GM18505 (cell line): Measurements from ENCODE around the gene C2orf68.
A peak's percentile ranks its signal among the peaks of the same experiment; 100 is the strongest.

ENCODE experiments used
- ATAC-seq: cut with Tn5 transposase; IDR thresholded peaks from one replicate; pipeline ENCODE4 v1.9.1; 2021; ENCODE audit not compliant: unreplicated experiment
- POLR2A ChIP-seq: IDR thresholded peaks from 4 replicates; pipeline ENCODE4 v1.6.1; 2011; ENCODE audit warnings: borderline replicate concordance; ENCODE audit not compliant: insufficient read depth, insufficient read length; ENCODE audit errors: extremely low read depth

C2orf68 gene

GRCh38 chr2:85590950-85591349, 20.9 kb downstream of the C2orf68 start:
- TF ChIP-seq POLR2A: no peak
- no peak for ATAC-seq

DNA sequence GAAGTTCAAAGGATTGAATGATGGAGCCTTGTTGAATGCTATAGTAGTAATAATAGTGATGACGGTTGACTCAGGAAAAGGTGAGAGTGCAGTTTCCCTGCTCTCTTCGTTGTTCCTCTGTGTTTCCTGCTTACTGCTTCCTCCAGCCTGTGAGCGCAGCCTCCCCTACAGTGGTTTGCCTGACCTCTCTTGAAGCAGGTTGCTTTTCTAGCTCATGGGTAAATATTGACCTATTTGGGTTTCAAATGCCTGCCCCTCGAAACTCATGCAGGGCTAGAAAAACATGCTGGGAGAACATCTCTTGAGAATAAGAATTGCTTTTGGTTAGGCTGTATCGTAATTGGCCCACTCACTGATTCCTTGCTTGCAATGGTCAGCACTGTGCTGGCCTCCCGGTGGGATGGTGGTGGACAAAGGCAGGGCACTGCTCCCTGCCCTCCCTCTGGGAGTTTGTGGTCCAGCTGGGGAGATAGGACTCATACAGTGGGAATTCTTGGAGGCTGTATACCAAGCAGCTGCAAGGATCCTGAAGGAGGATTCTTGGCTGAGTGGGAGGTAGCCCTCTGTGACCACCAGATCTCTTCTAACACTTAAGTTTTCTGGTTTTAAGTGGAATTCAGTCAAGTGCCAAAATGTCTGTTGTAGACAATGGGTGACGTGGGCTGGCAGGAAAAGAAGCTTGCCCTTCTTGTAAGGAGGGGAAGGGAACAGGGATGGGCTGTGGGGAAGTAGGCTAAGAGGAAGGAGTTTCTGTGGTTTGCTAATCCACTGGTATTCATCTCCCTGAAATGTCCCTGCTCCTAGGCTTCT, 21.7 kb downstream of the C2orf68 start:
- ATAC-seq: no peak
- no peak for TF ChIP-seq POLR2A

DNA sequence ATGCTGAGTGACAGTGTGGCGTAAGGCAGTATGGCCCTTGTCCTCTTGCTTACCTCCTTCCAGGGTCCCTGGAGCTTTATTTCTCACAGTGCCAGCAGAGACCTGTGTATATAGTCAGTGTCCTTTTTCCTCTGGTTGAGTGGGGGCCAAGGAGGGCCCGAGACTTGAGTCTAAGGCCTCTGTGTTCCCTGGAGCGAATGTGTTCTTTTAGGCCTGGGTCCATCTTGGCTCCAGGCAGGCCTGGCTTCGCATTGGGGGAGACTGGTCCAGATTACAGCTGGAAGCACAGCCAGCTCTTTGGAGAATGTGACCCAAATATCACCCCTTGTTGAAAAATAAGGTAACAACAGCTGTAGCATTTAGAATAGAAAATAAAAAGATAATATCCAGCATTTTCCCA, 22.7 kb downstream of the C2orf68 start:
- no peak for ATAC-seq
- TF ChIP-seq POLR2A: no peak

DNA sequence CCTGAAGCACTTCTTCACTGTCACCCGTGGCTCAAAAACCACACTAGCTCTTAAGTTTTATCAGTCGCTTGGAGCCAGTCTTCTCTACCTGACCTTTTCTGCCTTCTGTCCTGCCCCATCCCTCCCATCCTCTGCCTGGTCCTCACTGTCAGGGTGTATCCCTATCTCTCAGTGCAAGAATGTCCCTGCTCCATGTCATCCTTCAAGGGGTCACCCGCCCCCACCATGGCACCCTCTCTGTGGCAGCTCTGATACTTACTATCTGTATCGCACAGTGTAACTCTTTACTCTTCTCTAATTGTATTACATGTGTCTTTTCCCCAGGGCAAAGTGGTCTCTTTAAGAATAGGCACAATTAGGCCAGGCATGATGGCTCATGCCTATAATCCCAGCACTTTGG, 23.2 kb downstream of the C2orf68 start:
- ATAC-seq: no peak
- TF ChIP-seq POLR2A: no peak

- no peak for ATAC-seq
- TF ChIP-seq POLR2A: no peak
These were observed 23.6 kb downstream of the C2orf68 start for GRCh38 chr2:85588236-85588635.

- ATAC-seq: no peak
These were observed 26.1 kb downstream of the C2orf68 start for GRCh38 chr2:85585781-85586105.

GRCh38 chr2:85584857-85585780, 26.7 kb downstream of the C2orf68 start:
- peak; percentile 42 for ATAC-seq

More at GRCh38 chr2:85585781-85586105, 26.1 kb downstream of the C2orf68 start:
- TF ChIP-seq POLR2A: no peak

DNA sequence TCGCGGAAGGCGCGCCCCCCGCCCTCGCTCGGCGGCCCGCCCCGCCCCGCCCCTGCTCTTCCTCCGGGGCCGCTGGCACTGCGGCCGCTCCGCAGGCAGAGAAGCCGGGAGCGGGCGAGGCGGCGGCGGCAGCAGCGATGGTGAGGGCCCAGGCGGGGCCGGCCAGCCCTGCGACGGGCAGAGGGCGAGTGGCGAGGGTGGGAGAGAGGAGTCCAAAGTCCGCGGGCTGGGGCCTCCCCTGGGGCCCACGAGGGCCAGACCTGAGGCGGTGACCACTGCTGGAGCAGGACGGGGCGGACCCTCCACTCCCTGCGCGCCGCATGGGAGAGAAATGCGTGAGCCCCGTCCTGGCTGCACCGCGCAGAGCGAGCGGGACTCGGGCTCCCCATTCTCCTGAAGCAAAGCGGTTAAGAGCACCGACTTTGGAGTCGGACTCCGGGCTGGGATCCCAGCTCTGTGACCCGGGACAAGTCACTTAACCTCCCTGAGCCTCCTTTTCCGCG, 27.5 kb downstream of the C2orf68 start, which contains the start of gene VAMP5:
VAMP5 (plus strand) TSS at position 78 of the 503 bp plus-strand sequence; CDS start at position 138, 60 bp downstream.
- peak; percentile 66 for ATAC-seq

More at GRCh38 chr2:85584857-85585780, 26.7 kb downstream of the C2orf68 start:
- TF ChIP-seq POLR2A: no peak

DNA sequence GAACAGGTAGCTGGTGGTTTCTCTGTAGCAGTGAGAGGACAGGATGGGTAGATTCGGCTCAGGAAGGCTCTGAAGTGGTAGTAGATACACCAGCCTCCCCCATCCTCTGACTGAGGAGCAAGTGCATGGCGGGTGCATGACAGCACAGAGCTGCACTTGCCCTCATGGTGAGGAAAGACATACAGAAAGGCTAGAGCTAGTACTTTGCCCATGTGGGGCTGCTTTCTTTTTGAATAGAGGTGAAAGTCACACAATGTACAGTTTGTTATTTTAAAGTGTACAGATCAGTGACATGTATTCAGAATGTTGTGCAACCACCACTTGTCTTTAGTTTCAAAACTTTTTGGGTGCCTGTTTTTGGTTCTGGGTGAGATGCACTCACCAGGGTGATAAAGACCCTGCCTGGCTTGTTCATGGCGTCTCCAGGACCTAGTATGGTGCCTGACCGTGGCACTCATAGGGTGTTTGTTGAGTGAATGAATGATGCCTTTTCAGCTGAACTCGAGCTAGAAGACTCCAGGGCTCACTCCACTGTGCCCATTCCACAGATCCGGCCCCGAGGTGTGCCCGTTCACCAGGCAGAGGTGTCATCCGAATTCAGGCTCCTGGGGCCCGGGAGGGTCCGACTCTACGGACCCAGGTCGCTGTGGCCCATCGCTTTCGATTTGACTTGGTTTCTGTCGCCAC, 28.1 kb downstream of the C2orf68 start:
- ATAC-seq: peak; percentile 10
- no peak for TF ChIP-seq POLR2A

More for the DNA sequence above, 27.5 kb downstream of the C2orf68 start, which contains the start of gene VAMP5:
- peak; percentile 39 for TF ChIP-seq POLR2A

DNA sequence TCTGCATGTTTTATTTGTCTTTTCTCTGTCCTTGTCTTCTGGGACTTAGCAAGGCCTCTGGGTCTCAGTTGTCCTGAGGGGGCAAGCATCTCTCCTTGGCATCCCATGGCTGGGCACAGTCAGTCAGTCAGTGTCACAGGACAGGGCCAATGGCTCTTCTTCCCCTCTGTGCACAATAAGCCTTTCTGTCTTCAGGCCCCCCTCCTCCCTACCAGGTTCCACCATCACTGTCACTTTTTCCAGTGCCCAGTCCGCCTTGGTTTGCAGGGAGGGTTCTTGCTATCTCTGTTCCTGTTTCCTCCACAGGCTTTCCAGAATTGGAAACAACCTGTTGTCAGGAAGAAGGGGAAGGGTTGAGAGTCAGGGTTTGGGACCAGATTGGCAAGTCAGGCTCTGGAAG, 29.4 kb downstream of the C2orf68 start:
- no peak for ATAC-seq
- no peak for TF ChIP-seq POLR2A

DNA sequence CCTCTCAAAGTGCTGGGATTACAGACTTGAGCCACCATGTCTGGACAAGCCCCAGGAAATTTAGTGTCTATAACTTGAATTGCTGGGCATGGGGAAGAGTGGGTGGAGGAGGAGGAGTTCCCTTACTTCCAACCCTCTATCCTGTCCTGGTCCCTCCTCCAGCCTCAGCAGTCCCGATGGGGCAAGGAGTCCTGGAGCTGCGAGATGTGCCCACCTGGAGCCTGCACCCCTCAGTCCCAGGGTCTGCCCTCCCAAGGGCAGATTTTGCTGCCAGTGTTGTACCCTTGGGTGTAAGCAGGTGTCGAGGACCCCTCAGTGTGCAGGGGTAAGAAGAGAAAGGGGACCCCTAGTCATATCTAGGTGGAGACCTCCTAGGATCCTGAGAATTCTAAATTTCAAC, 31.7 kb downstream of the C2orf68 start:
- ATAC-seq: no peak
- no peak for TF ChIP-seq POLR2A

DNA sequence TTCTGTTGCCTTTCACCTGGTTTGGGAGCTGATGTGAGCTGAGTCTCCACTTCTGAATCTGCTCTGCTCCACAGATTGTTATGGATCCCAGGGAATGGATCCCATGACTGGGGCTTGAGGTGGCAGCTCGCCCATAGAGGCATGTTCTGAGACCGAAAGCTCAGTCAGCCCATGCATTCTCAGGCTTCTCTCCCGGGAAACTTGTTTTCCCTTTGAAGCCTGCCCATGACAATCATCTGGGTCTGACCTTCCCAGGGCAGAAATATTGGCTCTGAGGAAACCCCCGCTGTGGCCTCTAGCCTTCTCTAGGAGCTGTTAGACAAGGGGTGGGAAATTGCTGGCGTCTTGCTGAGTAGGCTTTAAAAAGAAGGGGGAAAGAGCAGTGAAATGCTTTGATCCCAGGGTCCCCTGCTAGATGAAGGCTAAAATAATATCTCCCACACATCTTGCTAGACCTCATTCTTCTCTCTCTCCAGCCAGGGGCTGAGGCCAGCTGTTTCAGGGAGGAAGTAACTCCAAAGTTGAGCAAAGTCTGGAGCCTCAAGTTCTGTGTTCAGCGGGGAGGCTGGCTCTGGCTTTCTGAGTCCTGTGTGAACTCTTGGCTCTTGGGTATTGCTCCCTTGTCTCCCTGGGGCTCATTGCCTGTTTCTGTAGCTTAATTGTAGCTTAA, 32.5 kb downstream of the C2orf68 start:
- no peak for TF ChIP-seq POLR2A
- ATAC-seq: no peak

GRCh38 chr2:85578243-85579180, 33.4 kb downstream of the C2orf68 start:
- ATAC-seq: peak; percentile 48
- no peak for TF ChIP-seq POLR2A
